RPMI8226 (cell line): Measurements from ENCODE around the gene STIM2.
A peak's percentile ranks its signal among the peaks of the same experiment; 100 is the strongest.

Experiments
- DNase-seq: peaks from one replicate; pipeline ENCODE4 v3.0.0-alpha.2; 2015

STIM2 gene

DNA sequence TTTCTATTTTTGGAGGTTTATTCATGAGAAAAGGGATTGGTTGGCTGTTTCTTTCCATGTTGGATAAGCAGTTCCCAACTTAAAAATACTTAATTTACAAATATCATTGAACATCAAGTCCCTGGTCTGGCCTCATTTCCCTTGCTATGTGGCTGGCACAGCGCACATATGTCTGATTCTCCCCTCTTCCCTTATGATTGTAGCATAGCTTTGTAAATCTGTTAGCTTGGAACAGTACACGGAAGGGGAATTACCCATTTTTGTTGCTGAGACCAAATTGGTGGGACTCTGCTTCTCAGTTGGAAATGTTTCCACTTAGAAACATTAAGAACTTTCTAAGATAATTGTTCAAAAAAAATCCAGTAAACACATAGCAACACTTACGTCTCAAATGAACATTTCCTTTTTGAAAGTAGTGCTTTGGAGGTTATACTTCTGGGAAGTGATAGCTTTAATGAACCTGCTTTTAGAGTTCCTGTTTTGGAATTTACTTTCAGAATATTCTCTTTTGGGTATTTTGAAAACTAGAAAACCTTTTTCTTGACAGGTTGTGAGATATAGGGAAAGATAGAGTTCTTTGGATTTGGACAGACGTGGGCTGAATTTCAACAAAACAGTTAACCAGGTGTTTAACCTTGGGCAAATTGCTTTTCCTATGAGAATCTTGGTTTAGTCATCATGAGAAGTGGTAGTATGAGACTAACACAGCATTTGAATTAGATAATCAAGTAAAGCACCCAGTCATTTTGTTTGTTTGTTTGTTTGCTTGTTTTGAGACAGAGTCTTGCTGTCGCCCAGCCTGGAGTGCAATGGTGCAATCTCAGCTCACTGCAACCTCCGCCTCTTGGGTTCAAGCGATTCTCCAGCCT is 47.3 kb downstream of the STIM2 start:
- no peak for DNase-seq

DNA sequence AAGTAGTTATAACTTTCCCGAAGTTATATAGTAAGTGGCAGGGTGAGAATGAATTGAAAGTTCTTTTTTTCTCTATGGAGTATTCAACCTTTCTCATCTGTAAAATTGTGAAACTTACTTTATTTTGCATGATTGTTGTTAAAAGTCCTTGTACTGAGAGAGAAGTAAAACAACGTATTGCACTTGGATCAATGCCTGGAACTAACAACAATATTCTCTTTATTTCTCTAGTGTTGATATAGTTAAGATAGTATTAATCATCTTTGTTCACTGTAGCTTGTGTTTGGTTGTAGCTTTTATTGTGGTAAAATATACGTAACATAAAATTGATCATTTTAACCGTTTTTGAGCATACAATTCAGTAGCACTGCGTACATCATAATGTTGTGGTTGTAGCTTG is 48.7 kb downstream of the STIM2 start:
- DNase-seq: no peak

DNA sequence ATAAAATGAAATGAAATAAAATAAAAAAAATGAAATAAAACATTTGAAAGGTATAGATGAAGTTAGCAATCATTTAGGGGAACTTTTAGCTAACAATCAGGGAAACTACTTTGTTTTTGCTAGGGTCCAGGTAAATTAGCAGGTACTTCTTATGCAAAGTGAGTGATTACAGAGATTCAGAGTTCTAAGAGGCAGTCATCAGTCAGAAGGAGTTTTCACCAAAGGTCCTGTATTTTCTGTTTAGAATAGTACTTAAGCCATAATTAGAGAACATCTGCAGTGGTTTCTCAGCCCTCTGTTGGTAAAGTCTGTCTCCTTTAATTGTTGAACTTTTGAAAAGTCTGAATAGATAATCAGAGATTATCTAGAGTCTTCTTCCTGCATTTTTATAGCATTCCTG is 50.6 kb downstream of the STIM2 start:
- no peak for DNase-seq

DNA sequence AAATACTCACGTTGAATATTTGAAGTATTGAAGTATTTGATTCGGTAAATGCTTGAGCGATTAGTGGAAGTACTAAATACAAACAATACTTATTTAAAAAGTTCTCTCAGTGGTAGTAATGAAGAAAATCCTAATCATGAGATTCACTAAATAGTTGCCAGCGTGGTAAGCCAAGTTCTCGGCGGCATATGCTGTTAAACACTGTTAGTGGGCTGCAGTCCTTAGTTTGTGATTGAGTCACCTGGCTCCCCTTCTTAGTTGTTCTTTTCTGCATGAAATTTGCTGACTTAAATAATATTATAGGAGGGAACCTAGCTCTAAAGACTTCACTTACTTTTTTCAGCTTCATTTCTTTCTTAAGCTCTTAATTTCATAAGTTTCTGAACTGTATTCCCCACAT is 51.4 kb downstream of the STIM2 start:
- DNase-seq: no peak

DNA sequence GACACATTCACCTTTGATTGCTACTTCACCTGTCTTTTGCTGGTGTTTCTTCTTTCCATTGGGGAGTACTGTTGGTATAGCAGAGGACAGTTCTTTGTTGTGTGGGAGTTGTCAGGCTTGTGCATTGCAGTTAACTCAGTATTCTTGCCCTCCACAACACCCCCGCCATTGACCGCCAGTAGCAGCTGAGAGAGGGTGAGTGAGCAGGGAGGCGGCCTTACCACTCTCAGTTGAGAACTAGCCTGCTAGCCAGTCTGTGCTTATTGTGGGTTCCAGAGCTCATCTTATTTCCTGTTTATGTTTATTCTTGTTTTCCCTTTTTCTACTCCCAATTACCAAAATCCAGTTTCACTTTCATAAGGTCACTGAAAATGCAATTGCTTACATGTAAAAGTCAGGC is 52.2 kb downstream of the STIM2 start:
- peak; percentile 3 for DNase-seq

DNA sequence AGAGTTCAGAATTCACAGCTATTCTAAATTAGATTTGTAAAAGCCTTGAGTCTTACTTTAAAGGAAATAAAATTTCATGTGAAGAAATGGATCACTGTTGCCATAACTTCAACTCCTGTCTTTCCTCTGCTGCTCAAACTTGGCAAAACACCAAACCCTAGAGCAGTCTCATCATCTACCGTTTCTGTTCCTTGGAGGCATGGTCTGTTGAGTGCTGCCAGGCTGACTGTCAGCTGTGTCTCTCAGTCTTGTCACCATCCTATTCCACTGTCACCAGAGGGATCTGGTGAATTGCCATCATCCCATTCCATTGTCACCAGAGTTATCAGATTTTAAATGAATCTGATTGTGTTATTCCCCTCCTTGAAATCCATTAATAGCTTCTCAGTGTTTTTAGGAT is 55.6 kb downstream of the STIM2 start:
- peak; percentile 4 for DNase-seq

DNA sequence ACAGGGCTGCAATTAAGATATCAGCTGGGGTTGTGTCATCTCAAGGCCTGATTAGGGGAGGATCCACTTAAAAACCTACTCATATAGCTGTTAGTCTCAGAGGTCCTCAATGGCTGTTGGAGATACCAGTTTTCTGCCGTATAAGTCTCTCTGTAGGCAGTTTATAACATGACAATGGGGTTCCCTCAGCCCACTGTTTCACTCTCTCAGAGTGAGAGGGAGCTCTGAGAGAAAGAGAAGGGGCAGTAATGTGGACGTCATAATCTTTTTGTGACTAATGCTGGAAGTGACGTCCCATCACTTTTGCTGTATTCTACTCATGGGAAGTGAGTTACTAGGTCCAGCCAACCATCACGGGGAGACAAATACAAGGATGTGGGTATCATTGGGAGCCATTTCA is 70.3 kb downstream of the STIM2 start:
- DNase-seq: no peak

DNA sequence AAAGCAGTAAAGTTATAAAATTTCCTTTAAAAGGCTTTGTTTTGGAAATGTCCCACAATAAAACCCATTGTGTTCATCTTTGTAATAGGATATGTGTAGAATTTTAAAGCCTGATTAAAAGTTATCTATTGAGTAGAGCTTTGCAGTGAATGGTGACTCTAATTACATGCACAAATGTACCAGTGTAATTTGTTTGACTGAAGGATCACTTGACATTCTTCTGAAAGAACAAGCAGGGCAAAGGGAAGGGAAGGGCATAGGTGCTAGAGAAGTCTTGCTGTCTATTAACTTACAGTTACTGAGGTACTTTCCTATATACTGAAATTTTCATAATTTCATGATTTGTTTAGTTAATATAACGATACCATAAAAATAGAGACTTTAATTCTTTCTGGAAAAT is 70.8 kb downstream of the STIM2 start:
- no peak for DNase-seq

DNA sequence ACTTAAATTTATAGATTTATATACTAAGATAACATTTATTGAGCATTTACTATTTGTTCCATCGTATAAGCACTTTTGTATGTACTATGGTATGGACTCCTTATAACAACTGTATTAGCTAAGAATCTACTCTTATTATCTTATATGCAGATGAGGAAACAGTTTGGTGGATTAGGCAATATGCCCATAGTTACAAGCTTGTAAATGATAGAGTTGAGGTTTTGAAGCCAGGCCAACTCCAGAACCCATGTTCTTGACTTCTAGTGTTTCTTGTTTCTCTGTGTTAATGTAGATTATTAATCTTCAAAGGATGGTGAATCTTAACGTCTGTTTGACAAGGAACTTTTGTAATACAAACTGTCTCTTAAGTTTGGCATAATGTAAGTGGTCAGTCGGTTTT is 71.3 kb downstream of the STIM2 start:
- DNase-seq: no peak

DNA sequence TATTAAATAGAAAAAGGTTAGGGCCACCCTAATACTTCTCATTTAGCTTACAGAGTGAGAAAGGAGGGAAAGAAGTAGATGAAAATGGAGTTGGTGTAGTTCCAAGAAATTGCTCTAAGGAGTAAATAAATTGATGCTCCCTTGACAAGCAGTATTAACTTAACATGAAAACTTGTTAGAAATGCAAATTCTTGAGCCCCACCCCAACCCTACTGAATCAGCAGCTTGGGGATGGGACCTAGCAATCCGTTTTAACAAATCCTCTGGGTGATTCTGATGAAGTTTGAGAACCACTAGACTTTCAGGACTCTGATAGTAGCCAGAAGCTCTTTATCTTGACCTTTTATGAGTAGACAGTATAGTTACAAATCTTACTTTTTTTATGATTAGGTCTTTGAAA is 74.8 kb downstream of the STIM2 start:
- DNase-seq: no peak

DNA sequence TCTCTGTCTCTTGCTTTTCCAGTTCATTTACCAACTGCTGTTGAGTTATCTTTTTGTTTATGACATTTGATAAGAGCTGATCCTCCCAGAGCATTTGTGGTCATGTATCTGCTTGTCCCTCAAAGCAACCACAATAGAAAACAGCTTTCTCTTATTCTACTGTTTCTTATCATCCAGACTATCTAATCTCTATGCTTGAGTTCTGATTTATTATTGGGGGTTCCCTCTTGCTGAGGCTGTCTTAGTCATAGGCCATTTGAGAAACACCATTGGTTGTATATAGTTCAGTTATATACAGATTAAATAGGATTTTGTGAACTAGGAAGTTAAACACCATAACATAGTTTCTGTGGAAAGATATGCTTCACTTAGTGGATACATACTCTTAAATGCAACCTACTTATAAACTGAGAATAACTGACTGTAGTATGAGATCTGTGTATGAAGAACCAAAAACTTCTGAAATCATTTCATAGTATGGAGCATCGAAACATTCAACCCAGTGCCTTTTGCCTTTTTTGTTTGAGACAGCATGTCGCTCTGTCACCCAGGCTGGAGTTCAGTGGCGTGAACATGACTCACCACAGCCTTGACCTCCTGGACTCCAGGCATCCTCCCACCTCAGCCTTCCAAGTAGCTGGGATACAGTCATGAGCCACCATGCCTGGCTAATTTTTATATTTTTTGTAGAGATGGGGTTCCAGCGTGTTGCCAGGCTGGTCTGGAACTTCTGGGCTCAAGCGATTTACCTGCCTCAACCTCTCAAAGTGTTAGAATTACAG is 75.8 kb downstream of the STIM2 start:
- DNase-seq: no peak

DNA sequence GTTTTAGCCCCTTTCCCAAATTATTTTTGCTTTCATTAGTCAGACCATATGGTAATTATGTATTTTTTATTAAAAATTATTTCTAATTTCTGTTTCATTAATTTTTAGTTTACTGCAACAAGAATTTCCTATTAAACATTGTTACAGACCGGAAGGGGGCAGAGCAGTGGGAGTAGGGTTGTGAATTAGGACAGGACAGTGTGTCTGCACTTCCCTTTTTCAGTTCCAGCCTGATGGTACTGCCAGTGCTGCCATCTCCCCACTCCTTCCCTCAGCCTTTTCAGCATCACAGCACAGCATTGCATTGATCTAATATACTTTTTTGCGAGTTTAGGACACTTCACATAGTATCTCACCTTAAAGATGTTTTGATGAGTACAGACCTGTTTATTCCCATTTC is 76.5 kb downstream of the STIM2 start:
- no peak for DNase-seq

DNA sequence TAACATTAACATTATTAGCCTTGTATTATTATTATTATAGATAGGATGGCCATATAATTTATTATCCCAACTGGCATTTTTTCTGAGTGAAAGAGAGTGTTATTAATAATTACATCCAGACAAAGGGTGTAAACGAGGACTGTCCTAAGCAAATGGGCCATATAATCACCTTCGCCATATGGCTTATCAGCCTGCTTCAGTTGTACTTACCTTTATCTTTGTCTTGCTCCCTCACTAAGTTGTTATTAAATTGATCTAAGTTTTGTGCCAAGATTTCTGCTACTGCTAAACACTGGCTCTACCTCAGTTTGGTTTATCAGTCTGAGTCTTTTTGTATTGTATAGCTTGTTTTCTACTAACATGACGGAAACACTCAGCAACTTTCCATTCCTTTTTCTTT is 76.9 kb downstream of the STIM2 start:
- DNase-seq: no peak

DNA sequence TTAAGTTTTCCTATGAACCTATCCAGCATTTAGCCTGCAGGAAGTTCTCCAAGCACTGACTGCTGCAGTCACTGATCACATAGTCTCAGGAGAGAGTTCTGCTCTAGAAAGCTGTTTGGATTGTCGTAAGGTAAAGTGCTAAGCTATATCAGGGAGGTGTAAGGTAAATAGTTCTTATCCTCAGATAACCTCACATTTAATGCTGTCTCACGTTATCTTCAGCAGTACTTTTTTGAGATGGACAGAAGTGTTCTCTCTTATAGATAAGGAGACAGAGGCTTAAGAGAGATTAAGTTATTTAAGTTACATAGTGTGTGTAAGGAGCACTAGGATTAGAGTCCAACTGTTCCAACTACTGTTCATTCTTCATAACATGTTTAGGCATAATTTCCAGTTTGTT is 77.9 kb downstream of the STIM2 start:
- no peak for DNase-seq

DNA sequence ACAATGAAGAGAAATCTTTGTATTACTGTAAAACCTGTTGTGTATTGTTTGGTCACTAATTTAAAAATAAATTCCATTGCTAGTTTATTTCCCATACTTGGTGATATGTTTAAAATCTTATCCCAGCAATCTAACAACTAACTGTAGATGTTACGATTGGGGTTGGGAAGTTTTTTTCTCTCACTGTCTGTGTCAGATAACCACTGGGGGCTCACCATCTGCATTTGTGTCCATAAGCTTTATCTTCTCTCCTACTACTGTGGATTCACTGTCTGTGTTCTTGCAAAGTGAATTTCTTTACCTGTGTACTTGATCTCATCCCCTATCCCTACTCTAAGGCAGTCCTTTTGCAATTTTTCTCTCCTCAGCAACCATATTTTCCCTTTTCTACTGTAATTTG is 81.3 kb downstream of the STIM2 start:
- DNase-seq: no peak

DNA sequence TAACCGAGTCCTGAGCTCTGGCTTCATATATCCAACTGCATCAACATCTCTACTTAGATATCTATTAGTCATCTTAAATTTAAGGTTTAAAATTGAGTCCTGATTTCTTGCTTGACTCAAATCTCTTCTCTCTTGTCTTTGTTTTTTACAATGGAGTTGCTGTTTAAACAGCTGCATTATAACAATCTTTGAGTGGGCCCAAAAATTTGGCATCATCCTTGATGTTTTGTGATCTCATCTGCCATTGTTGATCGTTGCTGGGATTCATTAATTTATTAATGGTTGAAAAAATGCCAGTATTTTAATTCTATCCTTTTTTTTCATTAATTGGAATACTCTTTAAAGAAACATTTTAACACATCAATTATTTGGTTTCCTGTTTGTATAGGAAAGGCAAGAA is 82.2 kb downstream of the STIM2 start:
- DNase-seq: no peak

DNA sequence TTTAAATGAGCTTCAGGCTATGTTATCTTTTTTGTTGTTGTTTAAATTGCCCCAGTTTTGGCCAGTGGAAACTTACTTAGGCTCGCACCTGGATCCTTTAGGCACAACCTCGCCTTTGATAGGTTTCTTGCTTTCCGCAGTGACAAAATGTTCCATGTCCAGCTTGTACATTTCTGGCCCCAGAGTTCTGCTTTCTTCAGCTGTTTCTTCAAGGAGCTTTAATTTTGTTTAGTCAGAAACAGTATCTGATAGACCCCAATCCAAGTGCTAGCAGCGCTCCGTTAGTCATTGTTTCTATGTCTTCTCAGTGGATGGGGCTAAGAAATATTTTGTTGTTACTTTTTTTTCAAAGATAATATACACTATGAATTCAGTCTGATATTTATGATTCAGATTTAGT is 82.8 kb downstream of the STIM2 start:
- DNase-seq: no peak

DNA sequence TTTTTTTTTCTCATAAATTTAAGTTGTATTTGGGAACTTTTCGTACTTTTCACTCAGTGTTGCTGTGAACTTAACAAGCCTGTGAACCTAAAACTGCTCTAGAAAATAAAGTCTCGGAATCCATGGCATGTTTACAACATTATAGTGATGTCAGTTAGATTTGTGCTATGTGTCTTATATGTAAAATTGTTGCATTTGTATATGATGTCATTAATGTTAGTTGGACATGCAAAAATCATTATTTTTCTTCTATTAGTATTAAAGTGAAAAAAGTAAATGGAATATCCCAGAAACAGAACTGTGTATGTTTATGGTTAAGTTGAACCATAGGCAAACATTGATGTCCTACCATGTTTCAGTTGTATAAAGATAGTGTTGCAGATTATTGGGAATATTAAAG is 85.2 kb downstream of the STIM2 start:
- no peak for DNase-seq

DNA sequence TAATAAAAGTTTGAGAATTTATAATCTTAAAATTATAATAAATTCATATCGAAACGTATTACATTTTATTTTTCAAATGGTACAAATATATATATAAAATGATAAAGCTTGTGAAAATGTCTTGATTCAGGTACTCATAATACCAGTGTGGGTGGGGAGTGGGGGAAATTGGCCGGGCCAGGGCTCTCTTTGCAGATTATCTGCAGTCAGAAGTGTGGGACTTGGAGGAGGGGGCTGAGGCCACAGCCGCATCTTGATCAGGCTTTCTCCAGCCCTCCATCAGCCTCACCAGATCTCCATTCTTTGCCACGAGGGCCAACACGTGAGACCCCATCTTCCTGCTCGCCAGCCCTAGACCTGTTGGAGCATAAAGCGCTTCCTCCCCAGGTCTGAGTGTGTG is 86.7 kb downstream of the STIM2 start:
- no peak for DNase-seq

DNA sequence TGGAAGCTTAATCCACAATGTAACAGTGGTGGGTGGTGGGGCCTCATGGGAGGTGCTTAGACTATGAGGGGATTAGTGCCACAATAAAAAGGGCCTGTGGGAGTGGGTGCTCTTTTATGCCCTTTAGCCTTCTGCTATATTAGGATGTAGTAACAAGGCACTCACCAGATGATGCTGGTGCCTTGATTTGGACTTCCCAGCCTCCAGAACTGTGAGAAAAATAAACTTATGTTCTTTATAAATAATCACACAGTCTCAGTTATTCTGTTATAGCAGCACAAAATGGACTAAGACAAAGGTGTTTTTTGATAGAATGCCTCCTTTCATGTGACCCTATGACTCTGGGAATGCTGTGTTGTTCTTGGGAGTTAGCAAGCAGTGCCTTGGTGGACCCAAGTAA is 89.8 kb downstream of the STIM2 start:
- DNase-seq: no peak

DNA sequence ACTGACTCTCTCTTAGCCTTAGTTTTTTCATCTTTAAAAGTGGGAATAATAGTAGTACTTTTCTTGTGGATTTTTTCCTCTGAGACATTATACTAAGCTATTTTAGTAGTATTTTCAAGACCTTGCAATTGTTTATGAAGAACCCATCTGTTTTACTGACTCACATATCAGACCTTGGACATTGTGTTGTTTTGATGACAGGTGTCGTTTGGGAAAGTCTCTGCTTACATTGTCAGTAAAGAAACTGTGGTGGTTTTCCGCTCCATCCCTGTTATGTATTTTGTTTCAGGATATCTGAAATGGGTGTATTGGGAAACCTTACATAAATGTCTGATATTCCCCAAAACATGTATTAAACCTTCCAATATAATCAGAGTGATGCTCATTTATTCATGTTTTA is 92.2 kb downstream of the STIM2 start:
- DNase-seq: no peak

DNA sequence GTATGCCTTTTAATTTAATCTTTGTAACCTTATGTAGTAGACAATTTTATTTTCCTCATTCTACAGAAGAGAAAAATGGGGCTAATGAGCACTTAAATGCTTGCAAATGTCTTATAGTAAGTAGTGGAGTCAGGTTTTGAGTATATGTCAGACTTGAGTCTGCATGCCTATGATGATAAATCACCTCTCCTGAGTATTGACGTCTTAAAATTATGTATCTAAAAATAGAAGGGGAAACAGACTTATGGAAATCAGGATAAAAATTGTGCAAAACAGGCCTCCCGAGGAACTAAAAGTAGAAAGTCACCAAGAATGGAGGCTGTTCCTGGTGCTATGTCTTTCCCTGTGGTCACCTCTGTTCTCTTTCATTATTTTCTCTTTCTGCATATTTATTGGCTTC is 92.7 kb downstream of the STIM2 start:
- no peak for DNase-seq

DNA sequence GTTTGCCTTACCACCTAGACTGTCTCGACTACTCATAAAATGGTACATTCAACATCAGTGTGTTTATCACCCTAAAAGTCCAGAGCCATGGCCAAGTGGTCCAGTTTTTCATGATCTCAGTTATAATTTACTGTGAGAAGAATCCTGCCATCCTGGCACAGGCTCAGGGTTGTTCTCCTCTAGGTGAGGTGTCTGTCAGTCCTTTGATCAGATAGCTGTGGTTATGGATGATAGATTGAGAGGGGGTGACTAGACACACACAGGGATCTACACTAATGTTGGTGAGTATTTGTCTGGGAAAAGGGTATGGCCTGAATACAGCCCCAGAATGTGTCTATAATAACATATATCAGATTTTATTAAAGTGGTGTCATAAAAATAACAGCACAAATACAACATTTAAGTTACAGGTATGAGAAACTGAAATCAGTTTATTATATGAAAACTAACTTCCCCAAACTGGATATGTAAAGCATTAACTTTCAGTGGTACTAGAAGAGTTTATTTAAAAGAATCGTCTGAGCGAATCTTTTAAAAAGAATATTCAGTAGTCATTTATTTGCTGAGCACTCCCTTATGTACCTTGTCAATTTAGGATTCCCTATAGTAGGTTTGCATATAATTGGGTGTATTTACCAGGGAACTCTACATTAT is 93.3 kb downstream of the STIM2 start:
- DNase-seq: no peak

DNA sequence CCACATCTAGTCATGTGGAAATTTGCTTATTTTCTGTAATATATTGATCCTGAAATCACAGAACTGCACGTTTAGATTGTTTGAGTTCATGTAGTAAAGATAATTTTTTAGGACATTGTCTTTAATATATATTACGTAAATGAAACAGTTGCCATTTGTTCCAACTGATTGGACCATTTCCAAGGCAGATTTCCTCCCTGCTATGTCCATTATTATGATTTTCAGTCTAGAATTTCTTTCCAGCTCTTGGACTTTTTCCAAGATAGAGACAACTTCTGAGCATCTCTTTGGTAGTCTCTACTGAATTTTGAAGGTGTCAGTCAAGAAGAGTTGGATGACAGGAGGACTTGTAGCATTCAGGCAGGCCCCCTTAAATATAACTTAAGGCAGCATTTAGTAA is 94.6 kb downstream of the STIM2 start:
- DNase-seq: no peak
